Activated CD4-positive, alpha-beta memory T cell treated with anti-CD3 and anti-CD28 coated beads, Interleukin-2, amount 10 ng/mL, durations not matched to agents 7 days and 5 days (primary cell): ENCODE results near the gene MUC3A. TPM values are rescaled to one million over a fixed set of nuclear protein-coding genes. Genes with fewer than 3 reads are reported as not detected.
"Not testable (repeated sequence)": the region's sequence is repeated elsewhere in the genome, so short reads cannot be mapped to it uniquely, and the experiment has no call there.

ENCODE experiments used
- CTCF ChIA-PET: fragments of 350-600 bp; sonication (Branson Sonifier 250); formaldehyde crosslinking; loops from one replicate; lab custom pipeline; 2021; ENCODE audit warnings: antibody characterized with exemption, inconsistent platforms; lab: Charles Lee
- POLR2A ChIA-PET: fragments of 350-600 bp; sonication (Branson Sonifier 250); formaldehyde crosslinking; loops from one replicate; lab custom pipeline; 2021; ENCODE audit warnings: antibody characterized with exemption; lab: Charles Lee
- DNase-seq: peaks from one replicate; pipeline ENCODE4 v3.0.0-alpha.2; 2020
- H3K27ac Mint-ChIP-seq: one replicate; pipeline ENCODE4 v1.8.0; 2021; ENCODE audit warnings: mild to moderate bottlenecking, mixed read lengths
- H3K27me3 Mint-ChIP-seq: one replicate; pipeline ENCODE4 v1.8.0; 2021; ENCODE audit warnings: mixed read lengths
- H3K36me3 Mint-ChIP-seq: one replicate; pipeline ENCODE4 v1.8.0; 2021; ENCODE audit warnings: low read depth, mixed read lengths
- H3K4me1 Mint-ChIP-seq: one replicate; pipeline ENCODE4 v1.8.0; 2021; ENCODE audit warnings: mixed read lengths
- H3K4me3 Mint-ChIP-seq: one replicate; pipeline ENCODE4 v1.8.0; 2021; ENCODE audit warnings: mild to moderate bottlenecking, mixed read lengths
- H3K9me3 Mint-ChIP-seq: one replicate; pipeline ENCODE4 v1.8.0; 2021; ENCODE audit warnings: mixed read lengths
- total RNA-seq, 2 experiments: library from RNA; stranded (reverse); gene quantifications; one replicate each; pipeline ENCODE4 v1.2.3, GENCODE V29; 2021

Gene MUC3A
- total RNA-seq, 2 experiments from 2014 or later, result 0.20 TPM; not detected in 1

DNA sequence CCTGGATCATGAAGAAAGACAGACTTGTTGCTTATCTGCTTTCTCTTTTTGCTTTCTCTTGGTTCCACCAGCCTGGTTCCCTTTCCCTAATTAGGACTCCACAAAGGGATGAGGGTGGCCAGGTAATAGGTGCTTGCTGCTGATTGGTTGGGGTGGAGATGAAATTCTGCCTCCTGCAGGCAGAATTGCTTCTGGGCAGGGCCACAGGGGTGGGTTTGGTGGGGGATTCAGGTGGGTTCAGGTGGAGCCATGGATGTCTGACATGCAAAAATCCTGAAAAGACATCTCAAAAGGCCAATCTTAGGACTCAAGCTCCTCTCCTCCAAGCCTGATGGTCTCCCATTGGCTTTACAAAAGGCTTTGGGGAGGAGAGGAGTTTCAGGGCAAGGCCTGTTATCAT lies 28.3 kb upstream of the MUC3A start:
- Mint-ChIP-seq H3K36me3 (no peaks in the 10 kb centered on the region), H3K9me3 (no peaks in the 10 kb centered on the region), H3K27ac (no peak overlapping the region), H3K4me1 (no peaks in the 10 kb centered on the region), H3K4me3 (no peak overlapping the region), H3K27me3 (peaks cover 35% of the 10 kb centered on the region)
- CTCF ChIA-PET, result interaction anchor here (0.6 kb wide), 1 partner anchor 223 kb away, joined by 3 read pairs; no protein-coding TSS in a partner anchor
- POLR2A ChIA-PET, result no interaction called here
- DNase-seq, result no peak

DNA sequence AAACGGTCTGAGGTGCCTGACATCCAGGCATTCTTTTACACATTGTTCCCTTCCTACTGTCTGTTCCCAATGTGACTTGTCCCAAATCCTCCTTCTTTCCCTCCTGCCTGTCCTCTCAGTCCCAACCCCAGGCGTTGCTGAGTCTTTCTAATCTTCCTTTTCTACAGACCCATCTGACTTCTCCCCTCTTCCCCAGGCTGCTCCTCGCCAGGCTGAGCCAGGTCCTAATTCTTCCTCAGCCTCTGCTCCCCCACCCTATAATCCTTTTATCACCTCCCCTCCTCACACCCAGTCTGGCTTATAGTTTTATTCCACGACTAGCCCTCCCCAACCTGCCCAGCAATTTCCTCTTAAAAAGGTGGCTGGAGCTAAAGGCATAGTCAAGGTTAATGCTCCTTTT lies 25.7 kb upstream of the MUC3A start:
- H3K4me3 Mint-ChIP-seq, H3K27ac Mint-ChIP-seq, H3K4me1 Mint-ChIP-seq, DNase-seq, CTCF ChIA-PET, H3K9me3 Mint-ChIP-seq, H3K36me3 Mint-ChIP-seq, POLR2A ChIA-PET: not testable (repeated sequence)
- peaks cover 34% of the 10 kb centered on the region for H3K27me3 Mint-ChIP-seq

- ChIA-PET CTCF (interaction anchor here (0.5 kb wide), 1 partner anchor 92 kb away, joined by 3 read pairs; no protein-coding TSS in a partner anchor), POLR2A (no interaction called here)
- H3K36me3 Mint-ChIP-seq, result no peaks in the 10 kb centered on the region
- no peaks in the 10 kb centered on the region for H3K4me1 Mint-ChIP-seq
- no peaks in the 10 kb centered on the region for H3K9me3 Mint-ChIP-seq
- no peak for DNase-seq
- no peak overlapping the region for H3K4me3 Mint-ChIP-seq
- H3K27me3 Mint-ChIP-seq, result peaks cover 9% of the 10 kb centered on the region
- H3K27ac Mint-ChIP-seq, result no peak overlapping the region
Measured at GRCh38 chr7:100929808-100930174, 19.5 kb upstream of the MUC3A start.

GRCh38 chr7:100933734-100934133 lies 15.6 kb upstream of the MUC3A start:
- ChIA-PET CTCF (no interaction called here), POLR2A (no interaction called here)
- H3K27me3 Mint-ChIP-seq, result peaks cover 12% of the 10 kb centered on the region

DNA sequence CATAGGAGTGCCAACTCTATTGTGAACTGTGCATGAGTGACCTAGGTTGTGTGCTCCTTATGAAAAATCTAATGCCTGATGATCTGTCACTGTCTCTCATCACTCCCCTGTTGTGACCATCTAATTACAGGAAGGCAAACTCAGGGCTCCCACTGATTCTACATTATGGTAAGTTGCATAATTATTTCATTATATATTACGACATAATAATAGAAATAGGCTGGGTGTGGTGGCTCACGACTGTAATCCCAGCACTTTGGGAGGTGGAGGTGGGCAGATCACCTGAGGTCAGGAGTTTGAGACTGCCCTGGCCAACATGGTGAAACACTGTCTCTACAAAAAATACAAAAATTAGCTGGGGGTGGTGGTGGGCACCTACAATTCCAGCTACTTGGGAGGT lies 14.0 kb upstream of the MUC3A start:
- H3K36me3 Mint-ChIP-seq, H3K9me3 Mint-ChIP-seq, H3K4me1 Mint-ChIP-seq, DNase-seq, H3K27me3 Mint-ChIP-seq, POLR2A ChIA-PET, H3K27ac Mint-ChIP-seq, CTCF ChIA-PET, H3K4me3 Mint-ChIP-seq: not testable (repeated sequence)

More at GRCh38 chr7:100933734-100934133, 15.6 kb upstream of the MUC3A start:
- Mint-ChIP-seq H3K9me3 (no peaks in the 10 kb centered on the region), H3K4me1 (no peaks in the 10 kb centered on the region), H3K4me3 (no peak overlapping the region), H3K27ac (no peak overlapping the region), H3K36me3 (no peaks in the 10 kb centered on the region)
- DNase-seq, result no peak

GRCh38 chr7:100936167-100936566 lies 13.2 kb upstream of the MUC3A start:
- H3K27me3 Mint-ChIP-seq, POLR2A ChIA-PET, CTCF ChIA-PET, H3K4me1 Mint-ChIP-seq, H3K4me3 Mint-ChIP-seq, H3K27ac Mint-ChIP-seq, H3K9me3 Mint-ChIP-seq, DNase-seq, H3K36me3 Mint-ChIP-seq: not testable (repeated sequence)

- peaks cover 10% of the 10 kb centered on the region for H3K27me3 Mint-ChIP-seq
- no peak overlapping the region for H3K27ac Mint-ChIP-seq
- DNase-seq, result no peak
- ChIA-PET POLR2A (interaction anchor here (0.9 kb wide), 1 partner anchor 40 kb away, joined by 3 read pairs; no protein-coding TSS in a partner anchor), CTCF (no interaction called here)
- H3K36me3 Mint-ChIP-seq, result no peaks in the 10 kb centered on the region
- no peaks in the 10 kb centered on the region for H3K4me1 Mint-ChIP-seq
- H3K9me3 Mint-ChIP-seq, result no peaks in the 10 kb centered on the region
- H3K4me3 Mint-ChIP-seq, result no peak overlapping the region
Measured at GRCh38 chr7:100942045-100942774, 7.1 kb upstream of the MUC3A start.

DNA sequence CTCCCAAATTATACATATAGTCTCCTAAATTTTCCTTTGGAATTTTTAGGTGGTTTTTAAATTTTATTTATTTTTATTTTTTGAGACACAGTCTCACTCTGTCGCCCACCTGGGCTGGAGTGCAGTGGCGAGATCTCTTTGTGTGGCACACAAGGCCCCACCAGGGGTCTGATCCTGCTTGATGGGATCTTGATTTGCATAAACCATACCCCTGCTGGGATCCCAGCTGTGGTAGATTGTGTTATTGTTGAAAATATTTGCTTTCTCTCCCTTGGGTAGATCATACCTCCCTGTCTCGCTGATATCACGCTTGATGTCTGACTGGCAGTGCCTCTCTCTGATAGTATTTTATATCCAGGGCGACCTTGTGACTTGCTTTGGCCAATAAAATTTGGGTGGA lies 5.6 kb upstream of the MUC3A start:
- peaks cover 9% of the 10 kb centered on the region for H3K27me3 Mint-ChIP-seq
- no peak overlapping the region for H3K4me3 Mint-ChIP-seq

DNA sequence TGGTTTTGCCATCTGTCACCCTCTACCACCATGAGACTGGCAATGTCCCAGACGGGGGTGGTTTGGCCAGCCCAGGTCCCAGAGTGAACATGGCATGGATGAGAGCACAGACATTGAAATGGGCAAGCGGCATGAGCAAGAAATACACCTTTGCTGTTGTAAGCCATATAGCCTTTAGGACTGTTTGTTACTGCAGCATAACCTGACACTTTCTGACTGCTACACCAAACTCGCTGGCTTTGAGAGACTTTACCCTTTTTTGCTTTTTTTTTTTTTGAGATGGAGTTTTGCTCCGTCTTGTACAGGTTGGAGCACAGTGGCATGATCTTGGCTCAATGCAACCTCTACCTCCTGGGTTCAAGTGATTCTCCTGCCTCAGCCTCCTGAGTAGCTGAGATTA lies 5.2 kb upstream of the MUC3A start:
- Mint-ChIP-seq H3K4me1 (no peaks in the 10 kb centered on the region), H3K4me3 (no peak overlapping the region), H3K9me3 (no peaks in the 10 kb centered on the region), H3K27me3 (peaks cover 11% of the 10 kb centered on the region), H3K36me3 (no peaks in the 10 kb centered on the region), H3K27ac (no peak overlapping the region)
- ChIA-PET CTCF (no interaction called here), POLR2A (no interaction called here)
- no peak for DNase-seq

More for the DNA sequence above, 5.6 kb upstream of the MUC3A start:
- CTCF ChIA-PET, result no interaction called here
- Mint-ChIP-seq H3K36me3 (no peaks in the 10 kb centered on the region), H3K4me1 (no peaks in the 10 kb centered on the region), H3K9me3 (no peaks in the 10 kb centered on the region), H3K27ac (no peak overlapping the region)
- DNase-seq, result no peak
- POLR2A ChIA-PET, result no interaction called here

DNA sequence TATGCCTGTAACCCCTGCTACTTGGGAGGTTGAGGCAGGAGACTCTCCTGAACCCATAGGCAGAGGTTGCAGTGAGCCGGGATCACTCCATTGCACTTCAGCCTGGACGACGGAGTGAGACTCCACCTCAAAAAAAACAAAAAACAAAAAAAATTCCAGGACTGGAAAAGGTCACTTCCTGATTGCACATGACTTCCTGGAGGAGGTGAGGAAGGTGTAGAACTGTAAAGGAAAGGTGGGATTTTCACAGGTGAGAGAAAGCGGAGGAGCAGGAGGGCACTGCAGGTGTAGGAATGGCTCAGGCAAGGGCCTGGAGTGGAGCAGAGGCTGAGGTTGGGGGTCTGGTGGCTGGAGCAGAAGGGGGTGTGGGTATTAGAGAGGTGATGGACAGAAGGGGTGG lies 3.2 kb upstream of the MUC3A start:
- Mint-ChIP-seq H3K36me3 (no peaks in the 10 kb centered on the region), H3K4me3 (no peak overlapping the region), H3K27ac (no peak overlapping the region), H3K4me1 (peaks cover 1% of the 10 kb centered on the region), H3K9me3 (no peaks in the 10 kb centered on the region), H3K27me3 (peaks cover 21% of the 10 kb centered on the region)
- ChIA-PET CTCF (interaction anchor here (0.5 kb wide), 1 partner anchor 188 kb away, joined by 3 read pairs; no protein-coding TSS in a partner anchor), POLR2A (no interaction called here)
- DNase-seq, result no peak

DNA sequence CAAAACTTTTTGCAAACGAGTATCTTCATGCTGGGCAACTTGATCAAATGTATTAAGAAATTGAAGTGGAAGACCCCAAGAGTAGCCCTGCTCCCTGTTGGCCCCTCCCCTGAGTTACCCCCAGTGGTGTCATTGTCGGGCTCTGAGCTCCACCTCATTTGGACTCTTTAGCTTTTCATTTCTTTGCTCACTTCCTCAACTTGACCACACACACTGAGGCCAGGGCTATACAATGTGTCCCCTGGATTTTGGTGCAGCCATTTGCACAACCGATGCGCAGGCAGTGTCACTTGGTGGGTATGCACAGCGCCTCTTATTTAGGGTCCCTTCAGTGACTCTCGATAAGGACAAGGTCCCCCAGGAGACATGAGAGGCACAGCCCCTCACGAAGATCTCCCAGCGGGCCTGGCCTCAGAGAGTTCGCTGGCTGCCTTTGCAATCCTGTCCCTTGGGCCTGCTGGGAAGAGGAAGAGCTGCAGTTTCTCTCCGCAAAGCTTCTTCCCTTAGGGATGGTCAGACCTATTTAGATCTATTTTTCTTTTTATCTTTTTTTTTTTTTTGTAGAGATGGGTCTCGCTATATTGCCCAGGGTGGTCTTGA lies 2.5 kb upstream of the MUC3A start:
- Mint-ChIP-seq H3K27ac (no peak overlapping the region), H3K4me1 (peaks cover 1% of the 10 kb centered on the region), H3K36me3 (no peaks in the 10 kb centered on the region), H3K9me3 (no peaks in the 10 kb centered on the region), H3K4me3 (no peak overlapping the region), H3K27me3 (peaks cover 21% of the 10 kb centered on the region)
- no peak for DNase-seq
- ChIA-PET CTCF (no interaction called here), POLR2A (no interaction called here)

DNA sequence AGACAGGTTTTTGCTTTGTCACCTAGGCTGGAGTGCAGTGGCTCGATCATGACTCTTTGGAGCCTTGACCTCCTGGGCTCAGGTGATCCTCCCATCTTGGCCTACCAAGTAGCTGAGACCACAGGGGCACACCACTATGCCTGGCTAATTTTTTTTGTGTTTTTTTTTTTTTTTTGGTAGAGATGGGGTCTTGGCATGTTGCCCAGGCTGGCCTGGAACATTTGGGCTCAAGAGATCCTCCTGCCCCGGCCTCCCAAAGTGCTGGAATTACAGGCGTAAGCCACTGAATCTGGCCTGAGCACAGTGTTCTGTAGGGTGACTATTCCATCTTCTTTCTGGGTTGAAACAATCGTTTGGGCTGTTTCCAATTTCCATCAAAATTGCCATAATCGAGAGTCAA lies 1.5 kb upstream of the MUC3A start:
- ChIA-PET POLR2A (no interaction called here), CTCF (no interaction called here)
- peaks cover 1% of the 10 kb centered on the region for H3K4me1 Mint-ChIP-seq
- no peaks in the 10 kb centered on the region for H3K9me3 Mint-ChIP-seq
- no peak overlapping the region for H3K4me3 Mint-ChIP-seq
- no peaks in the 10 kb centered on the region for H3K36me3 Mint-ChIP-seq
- no peak overlapping the region for H3K27ac Mint-ChIP-seq
- no peak for DNase-seq
- H3K27me3 Mint-ChIP-seq, result peaks cover 16% of the 10 kb centered on the region

DNA sequence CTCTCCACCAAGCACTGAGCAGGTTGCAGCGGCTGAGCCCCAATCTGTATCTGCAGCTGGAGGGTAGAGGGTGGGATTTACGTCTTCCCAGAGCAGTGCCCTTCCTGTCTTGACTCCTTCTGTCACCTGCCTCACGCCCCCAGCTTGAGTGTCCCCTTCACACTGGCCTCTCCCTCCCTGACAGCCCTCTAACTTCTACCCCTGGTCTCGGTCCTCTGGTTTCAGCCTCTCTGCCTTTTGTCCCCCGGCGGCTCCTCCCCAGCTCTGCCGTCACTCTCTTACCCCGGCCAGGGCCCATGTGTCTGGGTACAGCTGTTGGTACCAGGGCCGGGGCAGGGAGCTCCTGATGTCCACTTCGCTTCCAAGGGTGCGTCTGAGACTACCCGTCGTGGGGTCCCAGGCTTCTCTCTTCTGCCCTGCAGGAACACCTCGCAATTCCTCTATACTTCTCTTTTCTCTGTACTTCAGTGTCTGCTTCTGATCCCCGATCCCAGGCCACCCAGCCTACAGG lies 654 bp downstream of the MUC3A start:
- H3K9me3 Mint-ChIP-seq, result no peaks in the 10 kb centered on the region
- H3K27ac Mint-ChIP-seq, result no peak overlapping the region
- no peak for DNase-seq
- POLR2A ChIA-PET, result interaction anchor here (1.0 kb wide), 1 partner anchor 8 kb away, joined by 3 read pairs; no protein-coding TSS in a partner anchor
- no peaks in the 10 kb centered on the region for H3K36me3 Mint-ChIP-seq
- H3K4me1 Mint-ChIP-seq, result peaks cover 1% of the 10 kb centered on the region
- H3K4me3 Mint-ChIP-seq, result no peak overlapping the region
- H3K27me3 Mint-ChIP-seq, result peaks cover 12% of the 10 kb centered on the region
- CTCF ChIA-PET, result no interaction called here
